H1 (cell line): Measurements from ENCODE around the gene PTPRT. TPM values are rescaled to one million over a fixed set of nuclear protein-coding genes. Genes with fewer than 3 reads are reported as not detected.

Experiments
- SIN3A ChIP-seq, 2 experiments: IDR thresholded peaks in 1 of 2; conservative IDR thresholded peaks in 1 of 2; 2 replicates each; pipeline ENCODE4 v1.6.1; 2011 to 2012; ENCODE audit warnings: low read length in 2 of 2, improper control_type of control experiment in 1 of 2, low read depth in 1 of 2, mild to moderate bottlenecking in 1 of 2
- SUZ12 ChIP-seq: fragments of 200-600 bp; sonication (generic); IDR thresholded peaks from 2 replicates; pipeline ENCODE4 v1.6.1; 2012; ENCODE audit warnings: mild to moderate bottlenecking, inconsistent platforms, low read length, moderate library complexity, mixed read lengths
- polyA plus RNA-seq, 7 experiments: library from polyadenylated mRNA; depleted of rRNA in 3 of 7; stranded (reverse) in 5 of 7; unstranded in 2 of 7; fragments of >200 nt in 5 of 7; fragments of 200-250 nt in 2 of 7; gene quantifications; 1 replicate in 5 of 7; 2 replicates in 1 of 7; 4 replicates in 1 of 7; pipeline versions ENCODE4 v1.2.1 to v1.2.3, GENCODE V29; 2011 to 2013; ENCODE audit warnings: missing spikeins in 2 of 7, mixed read lengths in 2 of 7
- total RNA-seq: library from RNA; stranded (reverse); fragmentation: NEBNext Ultra II Directional; extraction: Animal tissue kit (Norgen Biotek cat#: 25700); gene quantifications from 2 replicates; pipeline ENCODE4 v1.2.1, GENCODE V29; 2021

The PTPRT gene
- total and polyA plus RNA-seq, 2 of the 8 experiments (the other 6 are each of a cell fraction or from before 2014, with no cell fraction given) = 0.33 to 1.8 TPM

GRCh38 chr20:43189554-43190331 lies at the start of gene PTPRT (continued):
- peak; percentile 36; the same call in 1 of the 2 replicates for TF ChIP-seq SUZ12
- TF ChIP-seq SIN3A (conservative IDR thresholded peaks at IDR 0.05 in 1 of 2, IDR thresholded peaks at IDR 0.05 in 1 of 2; ENCODE audit: low read depth in 1 of 2, low read length in 2 of 2) = no peak
- TF ChIP-seq, all 59 proteins: peak for 5
